HepG2 (cell line): ENCODE measurements around the gene SPAG7. TPM values are rescaled to one million over a fixed set of nuclear protein-coding genes. Genes with fewer than 3 reads are reported as not detected.

Experiments used
- CAMTA2 ChIP-seq: sonication (generic); formaldehyde crosslinking; IDR thresholded peaks from 2 replicates; pipeline ENCODE4 v1.4.0; 2020; ENCODE audit warnings: mild to moderate bottlenecking, missing genetic modification reagents, borderline replicate concordance
- EP300 ChIP-seq, 3 experiments: sonication (generic) in 1 of 3; formaldehyde crosslinking in 1 of 3; IDR thresholded peaks; 2 replicates each; pipeline versions ENCODE4 v1.5.1 to v1.6.1; 2011 to 2020; ENCODE audit warnings: low read depth in 2 of 3, low read length in 2 of 3, borderline replicate concordance in 1 of 3, improper control_type of control experiment in 1 of 3, mild to moderate bottlenecking in 1 of 3, missing genetic modification reagents in 1 of 3, moderate library complexity in 1 of 3
- GATAD1 ChIP-seq: IDR thresholded peaks from 2 replicates; pipeline ENCODE4 v1.6.1; 2016; ENCODE audit warnings: missing genetic modification reagents, missing compliant biosample characterization
- KDM2A ChIP-seq: sonication (generic); formaldehyde crosslinking; IDR thresholded peaks from 2 replicates; pipeline ENCODE4 v1.4.0; 2020; ENCODE audit warnings: low read depth, missing genetic modification reagents, borderline replicate concordance
- MAZ ChIP-seq, 2 experiments: sonication (generic) in 1 of 2; formaldehyde crosslinking in 1 of 2; IDR thresholded peaks; 2 replicates each; pipeline versions ENCODE4 v1.5.0 to v1.6.1; 2012 to 2020; ENCODE audit warnings: low read depth in 2 of 2, mild to moderate bottlenecking in 2 of 2, borderline replicate concordance in 1 of 2, improper control_type of control experiment in 1 of 2, low read length in 1 of 2, missing genetic modification reagents in 1 of 2, moderate library complexity in 1 of 2
- MYNN ChIP-seq: sonication (generic); formaldehyde crosslinking; IDR thresholded peaks from 2 replicates; pipeline ENCODE4 v1.4.0; 2020; ENCODE audit warnings: mild to moderate bottlenecking, low read depth, missing genetic modification reagents
- NONO ChIP-seq, 2 experiments: fragments of 450-650 bp in 1 of 2; sonication (generic) in 1 of 2; formaldehyde crosslinking in 1 of 2; IDR thresholded peaks in 1 of 2; conservative IDR thresholded peaks in 1 of 2; 2 replicates each; pipeline versions ENCODE4 v1.6.1 to v1.8.0; 2017 to 2022; ENCODE audit warnings: mild to moderate bottlenecking in 1 of 2, missing genetic modification reagents in 1 of 2, moderate library complexity in 1 of 2
- PHF8 ChIP-seq: sonication (generic); formaldehyde crosslinking; IDR thresholded peaks from 2 replicates; pipeline ENCODE4 v1.5.0; 2020; ENCODE audit warnings: missing genetic modification reagents
- RCOR2 ChIP-seq: IDR thresholded peaks from 2 replicates; pipeline ENCODE4 v1.6.1; 2016; ENCODE audit warnings: missing biosample characterization, missing genetic modification reagents
- SMYD3 ChIP-seq: sonication (generic); formaldehyde crosslinking; IDR thresholded peaks from 2 replicates; pipeline ENCODE4 v1.8.1; 2023; ENCODE audit warnings: mild to moderate bottlenecking, missing genetic modification reagents
- SOX13 ChIP-seq, 3 experiments: fragments of 450-650 bp in 1 of 3; sonication (generic) in 1 of 3; formaldehyde crosslinking in 1 of 3; IDR thresholded peaks in 2 of 3; conservative IDR thresholded peaks in 1 of 3; 2 replicates each; pipeline versions ENCODE4 v1.5.0 to v1.6.1; 2016 to 2020; ENCODE audit warnings: antibody characterized with exemption in 1 of 3, mild to moderate bottlenecking in 1 of 3, missing compliant biosample characterization in 1 of 3, missing genetic modification reagents in 1 of 3, moderate library complexity in 1 of 3
- U2AF2 ChIP-seq: fragments of 200-400 bp; formaldehyde crosslinking; IDR thresholded peaks from 2 replicates; pipeline ENCODE4 v1.6.1; 2017; ENCODE audit warnings: low read depth, mild to moderate bottlenecking, low read length
- ZNF225 ChIP-seq: sonication (generic); formaldehyde crosslinking; IDR thresholded peaks from 2 replicates; pipeline ENCODE4 v1.4.0; 2020; ENCODE audit warnings: mild to moderate bottlenecking, missing genetic modification reagents
- ZNF331 ChIP-seq: sonication (generic); formaldehyde crosslinking; IDR thresholded peaks from 2 replicates; pipeline ENCODE4 v1.4.0; 2020; ENCODE audit warnings: missing genetic modification reagents
- ZNF724P ChIP-seq: sonication (generic); formaldehyde crosslinking; IDR thresholded peaks from 2 replicates; pipeline ENCODE4 v1.8.0; 2022; ENCODE audit warnings: missing genetic modification reagents, borderline replicate concordance
- polyA plus RNA-seq, 8 experiments: library from polyadenylated mRNA; depleted of rRNA in 3 of 8; stranded (reverse) in 7 of 8; unstranded in 1 of 8; fragments of >200 nt; fragmentation: Illumina TruSeq in 4 of 8; extraction: Trizol in 4 of 8; gene quantifications; 2 replicates each; pipeline versions ENCODE4 v1.2.1 to v1.2.3, GENCODE V29; 2011 to 2016; ENCODE audit warnings: low read depth in 4 of 8, missing spikeins in 1 of 8, mixed read lengths in 1 of 8; ENCODE audit not compliant: insufficient read depth in 1 of 8
- total RNA-seq, 5 experiments: library from RNA; depleted of rRNA; stranded (reverse); fragments of >200 nt; fragmentation: Illumina TruSeq; extraction: Trizol; gene quantifications; 2 replicates each; pipeline ENCODE4 v1.2.3, GENCODE V29; 2016; ENCODE audit warnings: low read depth in 1 of 5
- TF ChIP-seq, protein P1 (sequence below): sonication (generic); formaldehyde crosslinking; IDR thresholded peaks from 2 replicates; pipeline ENCODE4 v1.4.0; 2020; ENCODE audit warnings: missing genetic modification reagents, mild to moderate bottlenecking, borderline replicate concordance
- TF ChIP-seq, protein P2 (sequence below): IDR thresholded peaks from 2 replicates; pipeline ENCODE4 v1.6.1; 2016; ENCODE audit warnings: missing compliant biosample characterization, missing genetic modification reagents, borderline replicate concordance
- TF ChIP-seq, protein P3 (sequence below): sonication (generic); formaldehyde crosslinking; IDR thresholded peaks from 2 replicates; pipeline ENCODE4 v1.4.0; 2020; ENCODE audit warnings: mild to moderate bottlenecking, missing genetic modification reagents
- TF ChIP-seq, protein P4 (sequence below): sonication (generic); formaldehyde crosslinking; IDR thresholded peaks from 2 replicates; pipeline ENCODE4 v1.4.0; 2020; ENCODE audit warnings: missing genetic modification reagents

The SPAG7 gene
- total and polyA plus RNA-seq, 2 of the 13 experiments (the other 11 are each of a cell fraction or from before 2014, with no cell fraction given) = 51.0 to 59.0 TPM

GRCh38 chr17:4998732-4999429 is 31.3 kb upstream of the SPAG7 start (continued):
- peak; percentile 35; the same call in 1 of the 2 replicates for TF ChIP-seq MAZ (IDR thresholded peaks at IDR 0.05; ENCODE audit: borderline replicate concordance, low read depth, low read length)
- no peak; the same call in 1 of the 2 replicates for TF ChIP-seq MAZ (CRISPR knock-in tag; IDR thresholded peaks at IDR 0.05; ENCODE audit: low read depth)
- no peak for TF ChIP-seq NONO (IDR thresholded peaks at IDR 0.05)
- TF ChIP-seq NONO (CRISPR knock-in tag; conservative IDR thresholded peaks at IDR 0.05) = peak; percentile 71
- peak; percentile 39; the same call in 1 of the 2 replicates for TF ChIP-seq RCOR2 (CRISPR knock-in tag)
- TF ChIP-seq CAMTA2 (CRISPR knock-in tag) = 0 out of 2 replicates have a peak, but pooled peaks have one; percentile 43
- TF ChIP-seq GATAD1 (CRISPR knock-in tag) = peak; percentile 67
- TF ChIP-seq, protein P1, sequence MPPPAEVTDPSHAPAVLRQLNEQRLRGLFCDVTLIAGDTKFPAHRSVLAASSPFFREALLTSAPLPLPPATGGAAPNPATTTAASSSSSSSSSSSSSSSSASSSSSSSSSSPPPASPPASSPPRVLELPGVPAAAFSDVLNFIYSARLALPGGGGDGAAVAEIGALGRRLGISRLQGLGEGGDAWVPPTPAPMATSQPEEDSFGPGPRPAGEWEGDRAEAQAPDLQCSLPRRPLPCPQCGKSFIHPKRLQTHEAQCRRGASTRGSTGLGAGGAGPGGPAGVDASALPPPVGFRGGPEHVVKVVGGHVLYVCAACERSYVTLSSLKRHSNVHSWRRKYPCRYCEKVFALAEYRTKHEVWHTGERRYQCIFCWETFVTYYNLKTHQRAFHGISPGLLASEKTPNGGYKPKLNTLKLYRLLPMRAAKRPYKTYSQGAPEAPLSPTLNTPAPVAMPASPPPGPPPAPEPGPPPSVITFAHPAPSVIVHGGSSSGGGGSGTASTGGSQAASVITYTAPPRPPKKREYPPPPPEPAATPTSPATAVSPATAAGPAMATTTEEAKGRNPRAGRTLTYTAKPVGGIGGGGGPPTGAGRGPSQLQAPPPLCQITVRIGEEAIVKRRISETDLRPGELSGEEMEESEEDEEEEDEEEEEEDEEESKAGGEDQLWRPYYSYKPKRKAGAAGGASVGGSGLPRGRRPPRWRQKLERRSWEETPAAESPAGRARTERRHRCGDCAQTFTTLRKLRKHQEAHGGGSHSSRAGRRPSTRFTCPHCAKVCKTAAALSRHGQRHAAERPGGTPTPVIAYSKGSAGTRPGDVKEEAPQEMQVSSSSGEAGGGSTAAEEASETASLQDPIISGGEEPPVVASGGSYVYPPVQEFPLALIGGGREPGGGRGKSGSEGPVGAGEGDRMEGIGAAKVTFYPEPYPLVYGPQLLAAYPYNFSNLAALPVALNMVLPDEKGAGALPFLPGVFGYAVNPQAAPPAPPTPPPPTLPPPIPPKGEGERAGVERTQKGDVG (CRISPR knock-in tag) = 0 out of 2 replicates have a peak, but pooled peaks have one; percentile 20
- TF ChIP-seq ZNF331 (CRISPR knock-in tag) = peak; percentile 82
- TF ChIP-seq ZNF724P = no peak
- TF ChIP-seq EP300 (IDR thresholded peaks at IDR 0.05; ENCODE audit: low read depth in 2 of 2, low read length in 2 of 2) = peak in 1 of 2 experiments; percentile 52; a peak in 1 of 4 replicates
- peak; percentile 43; the same call in 1 of the 2 replicates for TF ChIP-seq EP300 (CRISPR knock-in tag; IDR thresholded peaks at IDR 0.05; ENCODE audit: borderline replicate concordance)
- 0 out of 2 replicates have a peak, but pooled peaks have one; percentile 57 for TF ChIP-seq KDM2A (CRISPR knock-in tag)
- TF ChIP-seq SOX13 (IDR thresholded peaks at IDR 0.05) = no peak
- TF ChIP-seq SOX13 (CRISPR knock-in tag; conservative IDR thresholded peaks at IDR 0.05 in 1 of 2, IDR thresholded peaks at IDR 0.05 in 1 of 2) = peak in 1 of 2 experiments; percentile 79; a peak in 2 of 4 replicates
- peak; percentile 46; the same call in 1 of the 2 replicates for TF ChIP-seq SMYD3
- TF ChIP-seq, protein P2, sequence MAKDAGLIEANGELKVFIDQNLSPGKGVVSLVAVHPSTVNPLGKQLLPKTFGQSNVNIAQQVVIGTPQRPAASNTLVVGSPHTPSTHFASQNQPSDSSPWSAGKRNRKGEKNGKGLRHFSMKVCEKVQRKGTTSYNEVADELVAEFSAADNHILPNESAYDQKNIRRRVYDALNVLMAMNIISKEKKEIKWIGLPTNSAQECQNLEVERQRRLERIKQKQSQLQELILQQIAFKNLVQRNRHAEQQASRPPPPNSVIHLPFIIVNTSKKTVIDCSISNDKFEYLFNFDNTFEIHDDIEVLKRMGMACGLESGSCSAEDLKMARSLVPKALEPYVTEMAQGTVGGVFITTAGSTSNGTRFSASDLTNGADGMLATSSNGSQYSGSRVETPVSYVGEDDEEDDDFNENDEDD (CRISPR knock-in tag) = peak; percentile 16; the same call in 1 of the 2 replicates
- peak; percentile 35; the same call in 1 of the 2 replicates for TF ChIP-seq PHF8
- TF ChIP-seq, protein P3, sequence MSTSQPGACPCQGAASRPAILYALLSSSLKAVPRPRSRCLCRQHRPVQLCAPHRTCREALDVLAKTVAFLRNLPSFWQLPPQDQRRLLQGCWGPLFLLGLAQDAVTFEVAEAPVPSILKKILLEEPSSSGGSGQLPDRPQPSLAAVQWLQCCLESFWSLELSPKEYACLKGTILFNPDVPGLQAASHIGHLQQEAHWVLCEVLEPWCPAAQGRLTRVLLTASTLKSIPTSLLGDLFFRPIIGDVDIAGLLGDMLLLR (CRISPR knock-in tag) = peak; percentile 68; the same call in 1 of the 2 replicates
- TF ChIP-seq ZNF225 (CRISPR knock-in tag) = no peak
- no peak for TF ChIP-seq U2AF2
- TF ChIP-seq MYNN (CRISPR knock-in tag) = no peak
- TF ChIP-seq, protein P4, sequence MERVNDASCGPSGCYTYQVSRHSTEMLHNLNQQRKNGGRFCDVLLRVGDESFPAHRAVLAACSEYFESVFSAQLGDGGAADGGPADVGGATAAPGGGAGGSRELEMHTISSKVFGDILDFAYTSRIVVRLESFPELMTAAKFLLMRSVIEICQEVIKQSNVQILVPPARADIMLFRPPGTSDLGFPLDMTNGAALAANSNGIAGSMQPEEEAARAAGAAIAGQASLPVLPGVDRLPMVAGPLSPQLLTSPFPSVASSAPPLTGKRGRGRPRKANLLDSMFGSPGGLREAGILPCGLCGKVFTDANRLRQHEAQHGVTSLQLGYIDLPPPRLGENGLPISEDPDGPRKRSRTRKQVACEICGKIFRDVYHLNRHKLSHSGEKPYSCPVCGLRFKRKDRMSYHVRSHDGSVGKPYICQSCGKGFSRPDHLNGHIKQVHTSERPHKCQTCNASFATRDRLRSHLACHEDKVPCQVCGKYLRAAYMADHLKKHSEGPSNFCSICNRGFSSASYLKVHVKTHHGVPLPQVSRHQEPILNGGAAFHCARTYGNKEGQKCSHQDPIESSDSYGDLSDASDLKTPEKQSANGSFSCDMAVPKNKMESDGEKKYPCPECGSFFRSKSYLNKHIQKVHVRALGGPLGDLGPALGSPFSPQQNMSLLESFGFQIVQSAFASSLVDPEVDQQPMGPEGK = peak; percentile 95
